GM12878 (cell line): ENCODE data around the gene GDF11. TPM values are rescaled to one million over a fixed set of nuclear protein-coding genes. Genes with fewer than 3 reads are reported as not detected.

ENCODE experiments used
- ATAC-seq: fragments of 200-7000 bp; cut with Tn5 transposase; 3 replicates; pipeline ENCODE4 v1.9.1; 2020; ENCODE audit warnings: mild to moderate bottlenecking, moderate library complexity
- BruUV-seq: library from RNA; stranded (reverse); fragments of 400-500 nt; replicated peaks from 2 replicates; lab custom pipeline; 2021; lab: Mats Ljungman, UMichigan
- CTCF ChIA-PET: fragments of 300-600 bp; sonication (Branson Sonifier 250); formaldehyde crosslinking; extraction: SDS; loops from one replicate; lab custom pipeline; 2021; ENCODE audit warnings: inconsistent platforms; lab: Yijun Ruan, JAX
- POLR2A ChIA-PET: fragments of 350-600 bp; formaldehyde crosslinking; extraction: SDS; loops from one replicate; lab custom pipeline; 2021; ENCODE audit warnings: inconsistent platforms; lab: Charles Lee
- RAD21 ChIA-PET: fragments of 300-600 bp; sonication (Branson Sonifier 250); formaldehyde crosslinking; loops from one replicate; lab custom pipeline; 2023; ENCODE audit warnings: antibody characterized with exemption; ENCODE audit not compliant: unreplicated experiment; lab: Charles Lee
- SMC1A ChIA-PET: fragments of 300-600 bp; sonication (Branson Sonifier 250); formaldehyde crosslinking; loops from one replicate; lab custom pipeline; 2023; ENCODE audit not compliant: unreplicated experiment, uncharacterized antibody; lab: Charles Lee
- DNase-seq: peaks from one replicate; pipeline ENCODE4 v3.0.0-alpha.2; 2011; ENCODE audit warnings: low read depth, low spot score
- FAIRE-seq: peaks from 3 replicates; lab custom pipeline; 2011; peaks lifted over from hg19 to GRCh38; lab: Jason Lieb, UNC
- H2AFZ ChIP-seq: 2 replicates; pipeline ENCODE4 v1.6.0; 2011; ENCODE audit warnings: low read depth, low read length, control low read depth; ENCODE audit not compliant: control insufficient read depth
- H3K27ac ChIP-seq: 2 replicates; pipeline ENCODE4 v1.5.1; 2011; ENCODE audit warnings: control low read depth; ENCODE audit not compliant: control insufficient read depth, insufficient read depth
- H3K27me3 ChIP-seq, 2 experiments: replicated peaks in 1 of 2; 2 replicates each; pipeline versions ENCODE4 v1.6.0 to v1.6.1; 2011; ENCODE audit warnings: low read length in 1 of 2; ENCODE audit not compliant: control insufficient read depth in 2 of 2, insufficient read depth in 2 of 2
- H3K36me3 ChIP-seq, 2 experiments: 2 replicates each; pipeline ENCODE4 v1.5.1; 2011; ENCODE audit warnings: low read length in 1 of 2; ENCODE audit not compliant: control insufficient read depth in 2 of 2, insufficient read depth in 2 of 2
- H3K4me1 ChIP-seq: 2 replicates; pipeline ENCODE4 v1.6.1; 2011; ENCODE audit warnings: mild to moderate bottlenecking, low read length, moderate library complexity, mixed read lengths; ENCODE audit not compliant: control insufficient read depth, insufficient read depth
- H3K4me2 ChIP-seq: 2 replicates; pipeline ENCODE4 v1.6.0; 2011; ENCODE audit warnings: control low read depth; ENCODE audit not compliant: control insufficient read depth, insufficient read depth
- H3K4me3 ChIP-seq: fragments of 200-600 bp; sonication (generic); 2 replicates; pipeline ENCODE4 v1.5.1; 2016
- H3K79me2 ChIP-seq: 2 replicates; pipeline ENCODE4 v1.6.0; 2011; ENCODE audit warnings: low read length; ENCODE audit not compliant: control insufficient read depth, insufficient read depth
- H3K9ac ChIP-seq: 2 replicates; pipeline ENCODE4 v1.8.0; 2011; ENCODE audit warnings: low read length, control low read depth, mixed read lengths; ENCODE audit not compliant: control insufficient read depth, insufficient read depth
- H3K9me3 ChIP-seq: replicated peaks from 3 replicates; pipeline ENCODE4 v1.5.1; 2011; ENCODE audit warnings: mild to moderate bottlenecking, low read length; ENCODE audit not compliant: control insufficient read depth, insufficient read depth
- H4K20me1 ChIP-seq: 2 replicates; pipeline ENCODE4 v1.6.0; 2011; ENCODE audit not compliant: control insufficient read depth, insufficient read depth
- BRCA1 ChIP-seq: IDR thresholded peaks from 2 replicates; pipeline ENCODE4 v1.6.1; 2011; ENCODE audit warnings: low read depth, low read length, improper control_type of control experiment
- ESRRA ChIP-seq: IDR thresholded peaks from 2 replicates; pipeline ENCODE4 v1.6.1; 2012; ENCODE audit warnings: mild to moderate bottlenecking, low read length, improper control_type of control experiment
- EZH2 ChIP-seq: IDR thresholded peaks from 2 replicates; pipeline ENCODE4 v1.6.1; 2012; ENCODE audit warnings: low read depth, mild to moderate bottlenecking, control low read depth, inconsistent platforms, low read length, borderline replicate concordance; ENCODE audit not compliant: control insufficient read depth
- GABPA ChIP-seq: IDR thresholded peaks from 2 replicates; pipeline ENCODE4 v1.6.1; 2014; ENCODE audit warnings: antibody characterized with exemption, low read depth, mild to moderate bottlenecking, inconsistent platforms
- POLR2A ChIP-seq: IDR thresholded peaks from 2 replicates; pipeline ENCODE4 v1.6.1; 2011; ENCODE audit warnings: low read depth, mild to moderate bottlenecking, low read length
- SMAD5 ChIP-seq: IDR thresholded peaks from 2 replicates; pipeline ENCODE4 v1.6.1; 2016; ENCODE audit warnings: antibody characterized with exemption, low read depth
- SMARCA5 ChIP-seq: fragments of 450-650 bp; IDR thresholded peaks from 2 replicates; pipeline ENCODE4 v1.6.1; 2017; ENCODE audit warnings: mild to moderate bottlenecking
- TAF1 ChIP-seq: IDR thresholded peaks from 2 replicates; pipeline ENCODE4 v1.6.1; 2011; ENCODE audit warnings: mild to moderate bottlenecking, low read depth, low read length, borderline replicate concordance
- YBX1 ChIP-seq: fragments of 450-650 bp; IDR thresholded peaks from 2 replicates; pipeline ENCODE4 v1.6.1; 2016; ENCODE audit warnings: antibody characterized with exemption
- ZNF207 ChIP-seq: fragments of 450-650 bp; IDR thresholded peaks from 2 replicates; pipeline ENCODE4 v1.6.1; 2014; ENCODE audit warnings: antibody characterized with exemption, mild to moderate bottlenecking, borderline replicate concordance
- ZZZ3 ChIP-seq: IDR thresholded peaks from 2 replicates; pipeline ENCODE4 v1.6.1; 2011; ENCODE audit warnings: low read depth; ENCODE audit not compliant: control insufficient read depth, insufficient read length
- whole genome bisulfite sequencing: methylation state at CpG from one replicate; pipeline ENCODE4 v1.1.6; 2016; ENCODE audit warnings: low lambda C conversion rate; ENCODE audit not compliant: insufficient replicate concordance, insufficient coverage; ENCODE audit errors: missing lambda C conversion rate; 5-methylcytosine and 5-hydroxymethylcytosine counted together
- in situ Hi-C: fragments of 300-500 bp; cut with MboI; formaldehyde crosslinking; loops from 9 replicates; pipeline ENCODE4 v1.14.3; 2018; ENCODE audit warnings: mixed read lengths
- intact Hi-C: fragments of 100-400 bp; cut with micrococcal nuclease; formaldehyde crosslinking; loops from one replicate; pipeline ENCODE4 v1.14.2; 2022; ENCODE audit not compliant: unreplicated experiment
- polyA plus RNA-seq, 11 experiments: library from polyadenylated mRNA; depleted of rRNA in 4 of 11; unstranded in 6 of 11; stranded (reverse) in 5 of 11; fragments of >200 nt; fragmentation: Nextera tagmentation in 4 of 11; fragmentation: Illumina TruSeq in 1 of 11; extraction: Ambion mirVana in 4 of 11; extraction: Trizol in 1 of 11; gene quantifications; 1 replicate in 1 of 11; 2 replicates in 10 of 11; pipeline versions ENCODE4 v1.2.1 to v1.2.3, GENCODE V29; 2011 to 2016; ENCODE audit warnings: inconsistent platforms in 2 of 11, missing spikeins in 2 of 11, low read depth in 1 of 11
- total RNA-seq, 4 experiments: library from RNA; depleted of rRNA in 3 of 4; stranded (reverse); fragments of >200 nt in 3 of 4; fragmentation: Illumina TruSeq in 1 of 4; extraction: Trizol in 1 of 4; gene quantifications; 2 replicates each; pipeline versions ENCODE4 v1.2.1 to v1.2.3, GENCODE V29; 2013 to 2021
- TF ChIP-seq, protein P1 (sequence below): fragments of 450-650 bp; IDR thresholded peaks from 2 replicates; pipeline ENCODE4 v1.6.1; 2017; ENCODE audit warnings: borderline replicate concordance
- TF ChIP-seq, protein P2 (sequence below): fragments of 450-650 bp; conservative IDR thresholded peaks from 2 replicates; pipeline ENCODE4 v1.6.1; 2017; ENCODE audit warnings: mild to moderate bottlenecking, moderate library complexity
- TF ChIP-seq, protein P3 (sequence below): fragments of 450-650 bp; IDR thresholded peaks from 2 replicates; pipeline ENCODE4 v1.6.1; 2016; ENCODE audit warnings: mild to moderate bottlenecking, moderate library complexity, borderline replicate concordance

The GDF11 gene
- total and polyA plus RNA-seq, 10 of the 15 experiments (the other 5 are each of a cell fraction or from before 2014, with no cell fraction given) = 0.83 to 15.4 (median 4.3) TPM

DNA sequence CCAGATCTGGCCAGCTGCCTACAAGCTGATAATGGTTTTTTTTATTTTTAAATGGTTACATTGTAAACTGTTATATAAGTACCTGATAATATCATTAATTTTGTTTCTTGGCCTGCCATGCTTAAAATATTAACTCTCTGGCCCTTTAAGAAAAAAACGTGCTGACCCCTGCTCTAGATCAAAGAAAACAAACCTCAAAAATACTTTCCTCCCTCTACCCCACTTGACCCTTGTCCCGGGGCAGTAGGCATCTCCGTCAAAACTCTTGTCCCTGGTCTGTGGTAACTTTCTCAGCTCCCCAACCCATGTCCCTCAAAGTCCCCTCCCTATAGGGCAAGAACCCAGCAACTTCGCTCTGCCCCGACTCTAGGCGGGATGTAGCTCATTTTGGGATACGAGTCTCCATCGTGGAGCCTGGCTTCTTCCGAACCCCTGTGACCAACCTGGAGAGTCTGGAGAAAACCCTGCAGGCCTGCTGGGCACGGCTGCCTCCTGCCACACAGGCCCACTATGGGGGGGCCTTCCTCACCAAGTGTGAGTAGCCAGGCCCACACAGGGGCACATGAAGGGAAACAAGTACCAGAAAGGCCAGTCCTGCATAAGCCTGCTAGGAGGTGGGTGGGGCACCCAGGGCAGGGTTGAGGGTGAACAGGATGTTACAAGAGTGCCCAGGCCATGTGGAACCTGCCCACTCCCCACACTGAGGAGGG lies 19.3 kb upstream of the GDF11 start:
- H3K4me3 ChIP-seq = no peak overlapping the region
- H3K9me3 ChIP-seq = no peaks in the 10 kb centered on the region
- H2AFZ ChIP-seq = no peak overlapping the region
- POLR2A ChIA-PET = interaction anchor here (0.8 to 2.3 kb wide), 2 partner anchors 14 to 50 kb away, joined by 3 to 9 read pairs; no protein-coding TSS in a partner anchor
- H3K36me3 ChIP-seq = peaks cover 7% of the 10 kb centered on the region in 2 experiments; a peak in 3 of 4 replicates
- in situ Hi-C loops (no loop called here), intact Hi-C loops (no loop called here)
- CTCF ChIA-PET = interaction anchor here (0.9 to 11.4 kb wide), 9 partner anchors 13 to 320 kb away, joined by 3 to 205 read pairs (median 4); partner anchors contain the start of genes DNAJC14, ORMDL2 and SARNP
- H3K27ac ChIP-seq = no peak overlapping the region
- TF ChIP-seq, protein P1, sequence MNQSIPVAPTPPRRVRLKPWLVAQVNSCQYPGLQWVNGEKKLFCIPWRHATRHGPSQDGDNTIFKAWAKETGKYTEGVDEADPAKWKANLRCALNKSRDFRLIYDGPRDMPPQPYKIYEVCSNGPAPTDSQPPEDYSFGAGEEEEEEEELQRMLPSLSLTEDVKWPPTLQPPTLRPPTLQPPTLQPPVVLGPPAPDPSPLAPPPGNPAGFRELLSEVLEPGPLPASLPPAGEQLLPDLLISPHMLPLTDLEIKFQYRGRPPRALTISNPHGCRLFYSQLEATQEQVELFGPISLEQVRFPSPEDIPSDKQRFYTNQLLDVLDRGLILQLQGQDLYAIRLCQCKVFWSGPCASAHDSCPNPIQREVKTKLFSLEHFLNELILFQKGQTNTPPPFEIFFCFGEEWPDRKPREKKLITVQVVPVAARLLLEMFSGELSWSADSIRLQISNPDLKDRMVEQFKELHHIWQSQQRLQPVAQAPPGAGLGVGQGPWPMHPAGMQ = no peak
- TF ChIP-seq ZNF207 (no peak), EZH2 (no peak), ZZZ3 (no peak), GABPA (no peak), TAF1 (no peak), YBX1 (no peak), ESRRA (no peak), BRCA1 (no peak), SMAD5 (peak; percentile 40; the same call in 1 of the 2 replicates), SMARCA5 (no peak), POLR2A (0 out of 2 replicates have a peak, but pooled peaks have one; percentile 19)
- TF ChIP-seq, protein P2, sequence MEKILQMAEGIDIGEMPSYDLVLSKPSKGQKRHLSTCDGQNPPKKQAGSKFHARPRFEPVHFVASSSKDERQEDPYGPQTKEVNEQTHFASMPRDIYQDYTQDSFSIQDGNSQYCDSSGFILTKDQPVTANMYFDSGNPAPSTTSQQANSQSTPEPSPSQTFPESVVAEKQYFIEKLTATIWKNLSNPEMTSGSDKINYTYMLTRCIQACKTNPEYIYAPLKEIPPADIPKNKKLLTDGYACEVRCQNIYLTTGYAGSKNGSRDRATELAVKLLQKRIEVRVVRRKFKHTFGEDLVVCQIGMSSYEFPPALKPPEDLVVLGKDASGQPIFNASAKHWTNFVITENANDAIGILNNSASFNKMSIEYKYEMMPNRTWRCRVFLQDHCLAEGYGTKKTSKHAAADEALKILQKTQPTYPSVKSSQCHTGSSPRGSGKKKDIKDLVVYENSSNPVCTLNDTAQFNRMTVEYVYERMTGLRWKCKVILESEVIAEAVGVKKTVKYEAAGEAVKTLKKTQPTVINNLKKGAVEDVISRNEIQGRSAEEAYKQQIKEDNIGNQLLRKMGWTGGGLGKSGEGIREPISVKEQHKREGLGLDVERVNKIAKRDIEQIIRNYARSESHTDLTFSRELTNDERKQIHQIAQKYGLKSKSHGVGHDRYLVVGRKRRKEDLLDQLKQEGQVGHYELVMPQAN = no peak
- TF ChIP-seq, protein P3, sequence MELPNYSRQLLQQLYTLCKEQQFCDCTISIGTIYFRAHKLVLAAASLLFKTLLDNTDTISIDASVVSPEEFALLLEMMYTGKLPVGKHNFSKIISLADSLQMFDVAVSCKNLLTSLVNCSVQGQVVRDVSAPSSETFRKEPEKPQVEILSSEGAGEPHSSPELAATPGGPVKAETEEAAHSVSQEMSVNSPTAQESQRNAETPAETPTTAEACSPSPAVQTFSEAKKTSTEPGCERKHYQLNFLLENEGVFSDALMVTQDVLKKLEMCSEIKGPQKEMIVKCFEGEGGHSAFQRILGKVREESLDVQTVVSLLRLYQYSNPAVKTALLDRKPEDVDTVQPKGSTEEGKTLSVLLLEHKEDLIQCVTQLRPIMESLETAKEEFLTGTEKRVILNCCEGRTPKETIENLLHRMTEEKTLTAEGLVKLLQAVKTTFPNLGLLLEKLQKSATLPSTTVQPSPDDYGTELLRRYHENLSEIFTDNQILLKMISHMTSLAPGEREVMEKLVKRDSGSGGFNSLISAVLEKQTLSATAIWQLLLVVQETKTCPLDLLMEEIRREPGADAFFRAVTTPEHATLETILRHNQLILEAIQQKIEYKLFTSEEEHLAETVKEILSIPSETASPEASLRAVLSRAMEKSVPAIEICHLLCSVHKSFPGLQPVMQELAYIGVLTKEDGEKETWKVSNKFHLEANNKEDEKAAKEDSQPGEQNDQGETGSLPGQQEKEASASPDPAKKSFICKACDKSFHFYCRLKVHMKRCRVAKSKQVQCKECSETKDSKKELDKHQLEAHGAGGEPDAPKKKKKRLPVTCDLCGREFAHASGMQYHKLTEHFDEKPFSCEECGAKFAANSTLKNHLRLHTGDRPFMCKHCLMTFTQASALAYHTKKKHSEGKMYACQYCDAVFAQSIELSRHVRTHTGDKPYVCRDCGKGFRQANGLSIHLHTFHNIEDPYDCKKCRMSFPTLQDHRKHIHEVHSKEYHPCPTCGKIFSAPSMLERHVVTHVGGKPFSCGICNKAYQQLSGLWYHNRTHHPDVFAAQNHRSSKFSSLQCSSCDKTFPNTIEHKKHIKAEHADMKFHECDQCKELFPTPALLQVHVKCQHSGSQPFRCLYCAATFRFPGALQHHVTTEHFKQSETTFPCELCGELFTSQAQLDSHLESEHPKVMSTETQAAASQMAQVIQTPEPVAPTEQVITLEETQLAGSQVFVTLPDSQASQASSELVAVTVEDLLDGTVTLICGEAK = no peak
- DNase-seq = no peak
- SMC1A ChIA-PET = interaction anchor here (0.6 to 1.6 kb wide), 4 partner anchors 14 to 105 kb away, joined by 3 to 11 read pairs (median 4); no protein-coding TSS in a partner anchor
- peaks cover 8% of the 10 kb centered on the region for H3K79me2 ChIP-seq
- no peak for FAIRE-seq
- no peaks in the 10 kb centered on the region for H4K20me1 ChIP-seq
- WGBS = 86% methylated on average over 10 of the region's 10 CpGs
- H3K27me3 ChIP-seq = no peaks in the 10 kb centered on the region
- no peak overlapping the region for H3K4me2 ChIP-seq
- RAD21 ChIA-PET = interaction anchor here (1.0 to 11.0 kb wide), 3 partner anchors 13 to 216 kb away, joined by 3 to 113 read pairs (median 3); no protein-coding TSS in a partner anchor
- ATAC-seq = no peak
- H3K9ac ChIP-seq = no peak overlapping the region
- H3K4me1 ChIP-seq = peaks cover 14% of the 10 kb centered on the region
- no TSS peak for BruUV-seq
